Endothelial cell of umbilical vein (primary cell): Measurements from ENCODE around the gene TRIM16.

Experiments used
- EZH2 ChIP-seq: IDR thresholded peaks from 2 replicates; pipeline ENCODE4 v1.6.1; 2012; ENCODE audit warnings: borderline replicate concordance, low read depth, mild to moderate bottlenecking, moderate library complexity, low read length, inconsistent platforms; ENCODE audit not compliant: severe bottlenecking
- FOS ChIP-seq: IDR thresholded peaks from 2 replicates; pipeline ENCODE4 v1.6.1; 2011; ENCODE audit warnings: mild to moderate bottlenecking, low read length, moderate library complexity, borderline replicate concordance; ENCODE audit not compliant: insufficient read depth
- JUN ChIP-seq: IDR thresholded peaks from 2 replicates; pipeline ENCODE4 v1.6.1; 2011; ENCODE audit warnings: borderline replicate concordance, low read depth; ENCODE audit not compliant: insufficient read length, insufficient read depth
- MAX ChIP-seq: IDR thresholded peaks from 2 replicates; pipeline ENCODE4 v1.6.1; 2011; ENCODE audit not compliant: insufficient read depth, insufficient read length
- MYC ChIP-seq: IDR thresholded peaks from one replicate; pipeline ENCODE4 v1.6.1; 2011; ENCODE audit warnings: mild to moderate bottlenecking, low read depth, low read length
- POLR2A ChIP-seq: IDR thresholded peaks from 2 replicates; pipeline ENCODE4 v1.6.1; 2012; ENCODE audit warnings: low read depth, mild to moderate bottlenecking, control low read depth, low read length
- POLR2AphosphoS5 ChIP-seq: IDR thresholded peaks from 2 replicates; pipeline ENCODE4 v1.6.1; 2012; ENCODE audit warnings: low read depth, mild to moderate bottlenecking, control low read depth, low read length, moderate library complexity; ENCODE audit not compliant: insufficient read depth
- TF ChIP-seq, protein P1 (sequence below), 2 donors: IDR thresholded peaks; 1 replicate in 1 of 2; 2 replicates in 1 of 2; pipeline ENCODE4 v1.5.1; 2011; ENCODE audit warnings: low read length in 2 of 2, mild to moderate bottlenecking in 2 of 2, moderate library complexity in 2 of 2, control low read depth in 1 of 2, inconsistent platforms in 1 of 2, low read depth in 1 of 2; ENCODE audit not compliant: insufficient read depth in 1 of 2; ENCODE audit errors: extremely low read depth in 1 of 2

DNA sequence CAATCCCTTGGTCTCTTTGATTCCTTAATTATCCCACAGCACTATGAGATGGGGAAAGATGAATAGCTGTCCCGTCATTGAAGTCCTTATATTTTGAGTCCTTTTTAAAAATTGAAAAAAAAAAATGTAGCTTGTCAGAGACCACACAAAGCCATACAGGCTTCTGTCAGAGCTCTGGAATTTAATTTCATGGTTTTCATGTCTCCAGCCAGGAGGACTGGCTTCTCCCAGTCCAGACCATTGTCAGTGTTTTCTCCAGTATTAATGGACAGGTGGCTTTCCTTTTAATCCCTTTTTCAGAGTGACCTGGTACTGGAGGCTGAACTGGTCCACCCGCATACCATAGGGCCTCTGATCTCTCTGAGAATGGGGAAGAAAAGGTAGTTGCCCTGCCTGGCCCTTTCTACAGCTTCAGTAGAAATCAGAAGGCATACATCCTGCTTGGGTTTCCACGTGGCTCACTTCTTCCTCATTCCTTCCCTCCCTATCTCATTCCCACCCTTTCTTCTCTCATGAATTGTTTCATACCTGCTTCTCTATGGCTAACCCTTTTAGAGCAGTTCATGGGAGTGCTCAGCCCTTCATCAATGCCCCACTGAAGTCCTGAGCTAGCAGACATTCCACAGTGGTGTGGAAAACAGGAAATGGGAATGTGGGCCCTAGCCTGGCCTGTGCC, 29.1 kb downstream of the TRIM16 start:
- TF ChIP-seq, protein P1, sequence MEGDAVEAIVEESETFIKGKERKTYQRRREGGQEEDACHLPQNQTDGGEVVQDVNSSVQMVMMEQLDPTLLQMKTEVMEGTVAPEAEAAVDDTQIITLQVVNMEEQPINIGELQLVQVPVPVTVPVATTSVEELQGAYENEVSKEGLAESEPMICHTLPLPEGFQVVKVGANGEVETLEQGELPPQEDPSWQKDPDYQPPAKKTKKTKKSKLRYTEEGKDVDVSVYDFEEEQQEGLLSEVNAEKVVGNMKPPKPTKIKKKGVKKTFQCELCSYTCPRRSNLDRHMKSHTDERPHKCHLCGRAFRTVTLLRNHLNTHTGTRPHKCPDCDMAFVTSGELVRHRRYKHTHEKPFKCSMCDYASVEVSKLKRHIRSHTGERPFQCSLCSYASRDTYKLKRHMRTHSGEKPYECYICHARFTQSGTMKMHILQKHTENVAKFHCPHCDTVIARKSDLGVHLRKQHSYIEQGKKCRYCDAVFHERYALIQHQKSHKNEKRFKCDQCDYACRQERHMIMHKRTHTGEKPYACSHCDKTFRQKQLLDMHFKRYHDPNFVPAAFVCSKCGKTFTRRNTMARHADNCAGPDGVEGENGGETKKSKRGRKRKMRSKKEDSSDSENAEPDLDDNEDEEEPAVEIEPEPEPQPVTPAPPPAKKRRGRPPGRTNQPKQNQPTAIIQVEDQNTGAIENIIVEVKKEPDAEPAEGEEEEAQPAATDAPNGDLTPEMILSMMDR (IDR thresholded peaks at IDR 0.05; ENCODE audit: extremely low read depth in 1 of 2, insufficient read depth in 1 of 2, low read depth in 1 of 2, low read length in 2 of 2), result no peak
- TF ChIP-seq EZH2 (no peak), MAX (no peak), JUN (no peak), POLR2A (no peak), POLR2AphosphoS5 (no peak), FOS (no peak), MYC (no peak)
